ENCODE measurements around the gene NMUR1. TPM values are rescaled to one million over a fixed set of nuclear protein-coding genes. Genes with fewer than 3 reads are reported as not detected.

The NMUR1 gene
- total RNA-seq, 4 donors from 2014 or later, result 0.41 to 0.67 TPM; not detected in 2

- Histone ChIP-seq H3K4me3 (no peak overlapping the region), H3K4me1 (no peaks in the 10 kb centered on the region), H3K27me3 (no peaks in the 10 kb centered on the region), H3K36me3 (no peaks in the 10 kb centered on the region), H3K9me3 (no peaks in the 10 kb centered on the region), H3K27ac (no peak overlapping the region)
- TF ChIP-seq CTCF (IDR thresholded peaks at IDR 0.05), result no peak
- no peak for DNase-seq
- intact Hi-C loops (cut with DNase I; ENCODE audit: low total_unique reads), result loop anchor here (10.0 kb wide), 1 partner anchor 59 kb away; the partner anchor contains the start of gene TEX44
Observed at GRCh38 chr2:231535961-231536360, 5.7 kb upstream of the NMUR1 start.

DNA sequence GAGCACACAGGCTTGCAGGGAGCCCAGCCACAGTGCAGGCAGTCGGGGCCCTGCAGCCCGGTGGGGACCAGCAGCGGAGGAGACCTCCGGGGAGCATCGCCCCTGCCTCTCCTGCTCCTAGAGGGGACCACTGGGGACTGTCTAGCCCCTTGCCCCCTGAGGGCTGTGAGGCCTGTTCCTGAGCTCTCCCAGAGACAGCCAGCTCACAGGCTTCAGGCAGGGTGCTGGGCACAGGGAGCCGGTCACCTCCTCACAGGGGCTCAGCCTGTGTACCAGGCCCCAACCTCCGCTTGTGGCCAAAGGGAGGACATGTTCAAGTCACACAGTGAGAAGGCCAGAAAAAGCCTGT lies 3.5 kb upstream of the NMUR1 start:
- DNase-seq, result no peak
- intact Hi-C loops (cut with DNase I; ENCODE audit: low total_unique reads), result loop anchor here (10.0 kb wide), 1 partner anchor 61 kb away; the partner anchor contains the start of gene TEX44

GRCh38 chr2:231533086-231533776 lies 3.0 kb upstream of the NMUR1 start:
- Histone ChIP-seq H3K27ac (no peak overlapping the region), H3K27me3 (peaks cover 0 to 3% of the 10 kb centered on the region in 2 donors), H3K9me3 (no peaks in the 10 kb centered on the region), H3K4me3 (no peak overlapping the region), H3K4me1 (no peaks in the 10 kb centered on the region), H3K36me3 (no peaks in the 10 kb centered on the region)
- DNase-seq, result no peak
- TF ChIP-seq POLR2A (IDR thresholded peaks at IDR 0.05) (no peak), CTCF (IDR thresholded peaks at IDR 0.05) (no peak)
- intact Hi-C loops (cut with DNase I; ENCODE audit: low total_unique reads), result loop anchor here (10.0 kb wide), 1 partner anchor 62 kb away; the partner anchor contains the start of gene TEX44

More for the DNA sequence above, 3.5 kb upstream of the NMUR1 start:
- Histone ChIP-seq H3K4me3 (no peak overlapping the region), H3K27me3 (peaks cover 0 to 3% of the 10 kb centered on the region in 2 donors), H3K9me3 (no peaks in the 10 kb centered on the region), H3K36me3 (no peaks in the 10 kb centered on the region), H3K4me1 (no peaks in the 10 kb centered on the region), H3K27ac (no peak overlapping the region)
- TF ChIP-seq POLR2A (IDR thresholded peaks at IDR 0.05) (no peak), CTCF (IDR thresholded peaks at IDR 0.05) (no peak)

- no peak for DNase-seq
- no peaks in the 10 kb centered on the region for H3K9me3 ChIP-seq
Observed at GRCh38 chr2:231532756-231533035, 2.5 kb upstream of the NMUR1 start.

More at GRCh38 chr2:231532756-231533035, 2.5 kb upstream of the NMUR1 start:
- H3K27ac ChIP-seq, result no peak overlapping the region
- TF ChIP-seq POLR2A (IDR thresholded peaks at IDR 0.05) (no peak), CTCF (IDR thresholded peaks at IDR 0.05) (no peak)
- no peak overlapping the region for H3K4me3 ChIP-seq
- H3K4me1 ChIP-seq, result no peaks in the 10 kb centered on the region
- intact Hi-C loops (cut with DNase I; ENCODE audit: low total_unique reads), result loop anchor here (10.0 kb wide), 1 partner anchor 62 kb away; the partner anchor contains the start of gene TEX44
- H3K36me3 ChIP-seq, result no peaks in the 10 kb centered on the region
- peaks cover 0 to 3% of the 10 kb centered on the region in 2 donors for H3K27me3 ChIP-seq

Measured in uterus (tissue), 4 donors.